Renal cortex interstitium (tissue), 11 donors: ENCODE data around the gene MYO18A. TPM values are rescaled to one million over a fixed set of nuclear protein-coding genes. Genes with fewer than 3 reads are reported as not detected.

ENCODE experiments used
- DNase-seq, 11 donors: peaks; one replicate each; pipeline ENCODE4 v3.0.0-alpha.2; 2013; ENCODE audit warnings: low read depth in 9 of 11, low spot score in 4 of 11; ENCODE audit errors: extremely low read depth in 1 of 11
- polyA plus RNA-seq, 3 donors: library from polyadenylated mRNA; unstranded; fragments of 120-200 nt; gene quantifications; one replicate each; pipeline ENCODE4 v1.2.1, GENCODE V29; 2013; ENCODE audit not compliant: insufficient read length in 3 of 3

Gene MYO18A
- polyA plus RNA-seq, 3 donors: 34.6 to 47.9 (median 44.4) TPM

- DNase-seq: no peak
Observed at GRCh38 chr17:29032857-29033197, 147.4 kb downstream of the MYO18A start.

GRCh38 chr17:29032013-29032856 is 148.0 kb downstream of the MYO18A start:
- DNase-seq: no peak

- DNase-seq: no peak
Observed at GRCh38 chr17:29031488-29031887, 148.7 kb downstream of the MYO18A start.

- DNase-seq: no peak
Observed at GRCh38 chr17:29024316-29024952, 155.8 kb downstream of the MYO18A start.

GRCh38 chr17:29022074-29022473 is 158.1 kb downstream of the MYO18A start:
- no peak for DNase-seq

DNA sequence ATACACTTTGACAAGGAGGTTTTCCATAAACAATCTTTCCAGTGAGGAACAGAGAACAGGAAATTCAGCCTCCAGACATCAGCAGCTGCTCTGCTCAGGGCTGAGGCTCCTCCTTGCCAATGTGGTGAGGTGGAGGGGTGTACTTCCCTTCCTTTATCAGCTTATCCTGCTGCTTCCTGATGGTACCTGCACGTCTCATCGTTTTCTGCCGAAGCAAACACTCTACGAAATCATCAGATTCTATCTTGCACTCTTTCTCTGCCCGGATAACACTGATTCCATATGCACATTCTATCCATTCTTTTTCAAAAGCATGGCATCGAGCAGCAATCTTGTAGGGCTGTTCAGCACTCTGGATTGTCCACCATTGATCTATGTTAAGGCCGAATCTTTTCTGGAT is 159.0 kb downstream of the MYO18A start:
- DNase-seq: no peak

Other genes starting within 250 kb of the MYO18A start
- gene PHF12, start 228.9 kb downstream of the MYO18A start, polyA plus RNA-seq: 10 to 100 TPM; 48.2 to 58.1 (median 51.2) TPM
- under 1 TPM; 0.20 to 0.41 (median 0.23) TPM for gene SEZ6, start 174.4 kb downstream of the MYO18A start, polyA plus RNA-seq
- gene PIPOX, start 137.3 kb downstream of the MYO18A start, polyA plus RNA-seq: 10 to 100 TPM in 2 of 3 donors, 1 to 10 TPM in 1; 9.5 to 13.1 (median 10.4) TPM
- not detected for gene CRYBA1, start 66.5 kb upstream of the MYO18A start, polyA plus RNA-seq
- gene NUFIP2, start 113.8 kb upstream of the MYO18A start, polyA plus RNA-seq: 10 to 100 TPM; 36.2 to 45.0 (median 40.8) TPM
- gene TAOK1, start 210.0 kb upstream of the MYO18A start, polyA plus RNA-seq: 10 to 100 TPM; 47.4 to 51.2 (median 48.4) TPM